ENCODE results near the gene INKA2. TPM values are rescaled to one million over a fixed set of nuclear protein-coding genes. Genes with fewer than 3 reads are reported as not detected.

INKA2 gene
- total RNA-seq, 1 donor from 2014 or later, result 14.7 TPM

GRCh38 chr1:111732718-111733117 is 6.5 kb downstream of the INKA2 start:
- peaks cover 38% of the 10 kb centered on the region for H3K4me1 ChIP-seq
- intact Hi-C loops (cut with DNase I), result no loop called here
- H3K36me3 ChIP-seq, result no peaks in the 10 kb centered on the region
- no peak for TF ChIP-seq CTCF (IDR thresholded peaks at IDR 0.05)
- H3K4me3 ChIP-seq, result no peak overlapping the region
- ATAC-seq (no peak), DNase-seq (no peak)
- H3K9me3 ChIP-seq, result no peaks in the 10 kb centered on the region
- peak overlapping the region; percentile 75 for H3K27ac ChIP-seq
- H3K27me3 ChIP-seq (ENCODE audit: low read depth), result no peaks in the 10 kb centered on the region

- Histone ChIP-seq H3K27me3 (ENCODE audit: low read depth) (no peaks in the 10 kb centered on the region), H3K4me3 (no peak overlapping the region), H3K27ac (no peak overlapping the region), H3K36me3 (peaks cover 5% of the 10 kb centered on the region), H3K4me1 (peaks cover 30% of the 10 kb centered on the region), H3K9me3 (no peaks in the 10 kb centered on the region)
- no peak for DNase-seq
- intact Hi-C loops (cut with DNase I), result no loop called here
- ATAC-seq, result no peak
- no peak for TF ChIP-seq CTCF (IDR thresholded peaks at IDR 0.05)
These were observed 7.2 kb downstream of the INKA2 start for GRCh38 chr1:111731956-111732355.

- H3K27me3 ChIP-seq (ENCODE audit: low read depth), result no peaks in the 10 kb centered on the region
- H3K27ac ChIP-seq, result no peak overlapping the region
- no peak for DNase-seq
- no peaks in the 10 kb centered on the region for H3K9me3 ChIP-seq
- intact Hi-C loops (cut with DNase I), result no loop called here
- H3K4me3 ChIP-seq, result no peak overlapping the region
- ATAC-seq, result no peak
- no peak for TF ChIP-seq CTCF (IDR thresholded peaks at IDR 0.05)
- H3K36me3 ChIP-seq, result peaks cover 8% of the 10 kb centered on the region
- H3K4me1 ChIP-seq, result peaks cover 25% of the 10 kb centered on the region
These were observed 8.5 kb downstream of the INKA2 start for GRCh38 chr1:111730706-111731105.

GRCh38 chr1:111729946-111730681 is 9.1 kb downstream of the INKA2 start:
- peaks cover 8% of the 10 kb centered on the region for H3K36me3 ChIP-seq

GRCh38 chr1:111729271-111729921 is 9.8 kb downstream of the INKA2 start:
- H3K9me3 ChIP-seq, result no peaks in the 10 kb centered on the region
- H3K36me3 ChIP-seq, result peaks cover 8% of the 10 kb centered on the region
- ATAC-seq (no peak), DNase-seq (no peak)
- H3K4me1 ChIP-seq, result peaks cover 19% of the 10 kb centered on the region
- H3K27ac ChIP-seq, result no peak overlapping the region
- H3K4me3 ChIP-seq, result no peak overlapping the region
- H3K27me3 ChIP-seq (ENCODE audit: low read depth), result no peaks in the 10 kb centered on the region
- intact Hi-C loops (cut with DNase I), result no loop called here
- TF ChIP-seq CTCF (IDR thresholded peaks at IDR 0.05), result no peak

More at GRCh38 chr1:111729946-111730681, 9.1 kb downstream of the INKA2 start:
- Histone ChIP-seq H3K4me1 (peaks cover 25% of the 10 kb centered on the region), H3K27ac (no peak overlapping the region), H3K4me3 (no peak overlapping the region), H3K27me3 (ENCODE audit: low read depth) (no peaks in the 10 kb centered on the region), H3K9me3 (no peaks in the 10 kb centered on the region)
- DNase-seq, result no peak
- TF ChIP-seq CTCF (IDR thresholded peaks at IDR 0.05), result no peak
- ATAC-seq, result no peak
- intact Hi-C loops (cut with DNase I), result no loop called here
